ENCODE measurements around the gene SAMD7. TPM values are rescaled to one million over a fixed set of nuclear protein-coding genes. Genes with fewer than 3 reads are reported as not detected.
A peak's percentile ranks its signal among the peaks of the same experiment; 100 is the strongest.

The SAMD7 gene
- total and polyA plus RNA-seq, 2 experiments from 2014 or later, result not detected

- no peak overlapping the region for H3K27ac ChIP-seq
- no peak overlapping the region for H3K4me3 ChIP-seq
- H3K27me3 ChIP-seq, result no peaks in the 10 kb centered on the region
- TF ChIP-seq, protein P1, sequence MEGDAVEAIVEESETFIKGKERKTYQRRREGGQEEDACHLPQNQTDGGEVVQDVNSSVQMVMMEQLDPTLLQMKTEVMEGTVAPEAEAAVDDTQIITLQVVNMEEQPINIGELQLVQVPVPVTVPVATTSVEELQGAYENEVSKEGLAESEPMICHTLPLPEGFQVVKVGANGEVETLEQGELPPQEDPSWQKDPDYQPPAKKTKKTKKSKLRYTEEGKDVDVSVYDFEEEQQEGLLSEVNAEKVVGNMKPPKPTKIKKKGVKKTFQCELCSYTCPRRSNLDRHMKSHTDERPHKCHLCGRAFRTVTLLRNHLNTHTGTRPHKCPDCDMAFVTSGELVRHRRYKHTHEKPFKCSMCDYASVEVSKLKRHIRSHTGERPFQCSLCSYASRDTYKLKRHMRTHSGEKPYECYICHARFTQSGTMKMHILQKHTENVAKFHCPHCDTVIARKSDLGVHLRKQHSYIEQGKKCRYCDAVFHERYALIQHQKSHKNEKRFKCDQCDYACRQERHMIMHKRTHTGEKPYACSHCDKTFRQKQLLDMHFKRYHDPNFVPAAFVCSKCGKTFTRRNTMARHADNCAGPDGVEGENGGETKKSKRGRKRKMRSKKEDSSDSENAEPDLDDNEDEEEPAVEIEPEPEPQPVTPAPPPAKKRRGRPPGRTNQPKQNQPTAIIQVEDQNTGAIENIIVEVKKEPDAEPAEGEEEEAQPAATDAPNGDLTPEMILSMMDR (IDR thresholded peaks at IDR 0.05; ENCODE audit: low read depth, low read length), result no peak
- H3K9me3 ChIP-seq (ENCODE audit: low read depth), result no peaks in the 10 kb centered on the region
- H3K36me3 ChIP-seq, result no peaks in the 10 kb centered on the region
- DNase-seq (ENCODE audit: low read depth in 1 of 2, low spot score in 1 of 2), result no peak
- no peaks in the 10 kb centered on the region for H3K4me1 ChIP-seq (ENCODE audit: low read depth)
Measured at GRCh38 chr3:169913323-169913722, 2.0 kb downstream of the SAMD7 start.

- TF ChIP-seq, protein P1 (IDR thresholded peaks at IDR 0.05; ENCODE audit: low read depth, low read length), result no peak
- DNase-seq (ENCODE audit: low read depth in 1 of 2, low spot score in 1 of 2), result peak in 1 of 2 donors; percentile 57
- H3K9me3 ChIP-seq (ENCODE audit: low read depth), result no peaks in the 10 kb centered on the region
- no peaks in the 10 kb centered on the region for H3K36me3 ChIP-seq
- no peak overlapping the region for H3K27ac ChIP-seq
- H3K4me3 ChIP-seq, result no peak overlapping the region
- no peaks in the 10 kb centered on the region for H3K4me1 ChIP-seq (ENCODE audit: low read depth)
- H3K27me3 ChIP-seq, result no peaks in the 10 kb centered on the region
Measured at GRCh38 chr3:169914321-169914720, 2.9 kb downstream of the SAMD7 start.

- H3K9me3 ChIP-seq (ENCODE audit: low read depth), result no peaks in the 10 kb centered on the region
- peak in 1 of 2 donors; percentile 80 for DNase-seq (ENCODE audit: low read depth in 1 of 2, low spot score in 1 of 2)
- H3K27ac ChIP-seq, result no peak overlapping the region
- H3K36me3 ChIP-seq, result no peaks in the 10 kb centered on the region
- H3K4me3 ChIP-seq, result no peak overlapping the region
- no peaks in the 10 kb centered on the region for H3K27me3 ChIP-seq
- TF ChIP-seq, protein P1 (IDR thresholded peaks at IDR 0.05; ENCODE audit: low read depth, low read length), result no peak
- no peaks in the 10 kb centered on the region for H3K4me1 ChIP-seq (ENCODE audit: low read depth)
Measured at GRCh38 chr3:169923189-169923588, 11.8 kb downstream of the SAMD7 start.

DNA sequence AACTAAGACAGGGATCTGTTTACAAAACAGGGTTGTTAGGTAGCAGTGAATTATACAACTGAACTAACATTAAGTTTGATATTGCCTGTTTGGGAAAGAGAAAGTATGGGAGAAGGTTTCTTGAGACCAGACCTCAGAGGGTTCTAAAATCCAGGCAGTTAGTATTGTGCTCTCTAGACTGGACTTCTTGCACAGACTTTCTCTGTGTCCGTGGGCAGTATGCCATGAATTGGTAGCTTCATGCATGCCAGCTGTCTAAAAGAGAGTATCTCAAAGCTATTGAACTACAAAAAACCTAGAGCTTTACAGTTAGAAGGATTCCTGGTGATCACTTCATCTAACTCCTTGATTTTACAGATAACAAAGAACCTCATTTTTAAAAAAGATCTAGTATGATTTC, 12.5 kb downstream of the SAMD7 start:
- Histone ChIP-seq H3K27me3 (no peaks in the 10 kb centered on the region), H3K27ac (no peak overlapping the region), H3K9me3 (ENCODE audit: low read depth) (no peaks in the 10 kb centered on the region), H3K36me3 (no peaks in the 10 kb centered on the region), H3K4me1 (ENCODE audit: low read depth) (no peaks in the 10 kb centered on the region), H3K4me3 (no peak overlapping the region)
- TF ChIP-seq, protein P1 (IDR thresholded peaks at IDR 0.05; ENCODE audit: low read depth, low read length), result no peak
- peak in 1 of 2 donors; percentile 3 for DNase-seq (ENCODE audit: low read depth in 1 of 2, low spot score in 1 of 2)

DNA sequence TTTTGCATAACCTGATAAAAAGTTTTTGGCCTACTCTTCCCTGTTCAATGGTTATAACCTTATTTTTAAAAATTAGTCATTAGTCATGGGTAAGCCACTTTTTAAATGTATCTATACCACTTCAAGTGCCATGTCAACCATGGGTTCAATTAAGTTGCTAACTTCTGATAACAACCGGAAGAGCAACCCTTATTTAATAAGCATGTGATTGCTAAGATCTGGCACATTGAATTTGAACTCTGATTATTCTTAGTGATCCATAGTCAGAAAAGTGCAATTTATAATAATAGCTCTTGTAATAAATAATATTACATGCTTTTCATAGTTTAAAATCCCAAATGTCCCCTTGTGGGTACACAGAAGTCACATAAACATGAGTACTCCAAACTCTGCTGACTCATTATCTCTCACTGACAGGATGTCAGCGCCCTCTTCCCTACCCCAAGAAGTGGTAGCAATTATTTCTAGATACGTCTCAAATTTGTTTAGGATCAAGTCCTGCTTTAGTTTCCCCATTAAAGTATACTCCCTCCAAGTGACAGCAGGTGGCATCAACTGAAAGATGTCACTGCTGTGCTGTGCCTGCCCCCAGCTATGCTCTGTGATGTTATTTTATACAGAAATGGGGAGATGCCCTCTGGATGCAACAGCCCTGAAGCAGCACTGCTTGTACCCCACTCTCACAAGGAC, 18.6 kb downstream of the SAMD7 start:
- TF ChIP-seq, protein P1 (IDR thresholded peaks at IDR 0.05; ENCODE audit: low read depth, low read length), result no peak
- Histone ChIP-seq H3K36me3 (no peaks in the 10 kb centered on the region), H3K4me1 (ENCODE audit: low read depth) (no peaks in the 10 kb centered on the region), H3K4me3 (no peak overlapping the region), H3K27me3 (no peaks in the 10 kb centered on the region), H3K27ac (no peak overlapping the region), H3K9me3 (ENCODE audit: low read depth) (no peaks in the 10 kb centered on the region)
- no peak for DNase-seq (ENCODE audit: low read depth in 1 of 2, low spot score in 1 of 2)
